RCC 7860 (cell line): ENCODE results near the gene HDAC4.

Source experiments
- DNase-seq: peaks from one replicate; pipeline ENCODE4 v3.0.0-alpha.2; 2015; ENCODE audit warnings: low spot score
- FAIRE-seq: peaks from 2 replicates; lab custom pipeline; 2012; peaks lifted over from hg19 to GRCh38; lab: Jason Lieb, UNC

The HDAC4 gene

GRCh38 chr2:239244625-239245024, 156.2 kb downstream of the HDAC4 start:
- no peak for DNase-seq
- no peak for FAIRE-seq

- FAIRE-seq (no peak), DNase-seq (no peak)
Observed at GRCh38 chr2:239241431-239241960, 159.3 kb downstream of the HDAC4 start.

- FAIRE-seq (no peak), DNase-seq (no peak)
Observed at GRCh38 chr2:239240414-239240881, 160.4 kb downstream of the HDAC4 start.

- DNase-seq (no peak), FAIRE-seq (no peak)
Observed at GRCh38 chr2:239239607-239240413, 161.0 kb downstream of the HDAC4 start.

GRCh38 chr2:239238839-239239606, 161.8 kb downstream of the HDAC4 start:
- no peak for FAIRE-seq
- DNase-seq: no peak

- DNase-seq (no peak), FAIRE-seq (no peak)
Observed at GRCh38 chr2:239238381-239238780, 162.4 kb downstream of the HDAC4 start.

- DNase-seq (no peak), FAIRE-seq (no peak)
Observed at GRCh38 chr2:239236808-239237205, 164.0 kb downstream of the HDAC4 start.

GRCh38 chr2:239236043-239236807, 164.6 kb downstream of the HDAC4 start:
- FAIRE-seq: no peak

GRCh38 chr2:239235311-239235710, 165.5 kb downstream of the HDAC4 start:
- FAIRE-seq (no peak), DNase-seq (no peak)

More at GRCh38 chr2:239236043-239236807, 164.6 kb downstream of the HDAC4 start:
- no peak for DNase-seq

- DNase-seq (no peak), FAIRE-seq (no peak)
Observed at GRCh38 chr2:239234191-239235175, 166.3 kb downstream of the HDAC4 start.

GRCh38 chr2:239233576-239233975, 167.2 kb downstream of the HDAC4 start:
- FAIRE-seq (no peak), DNase-seq (no peak)

GRCh38 chr2:239232195-239232578, 168.6 kb downstream of the HDAC4 start:
- no peak for FAIRE-seq
- no peak for DNase-seq

- DNase-seq (no peak), FAIRE-seq (no peak)
Observed at GRCh38 chr2:239231231-239232194, 169.3 kb downstream of the HDAC4 start.

- DNase-seq (no peak), FAIRE-seq (no peak)
Observed at GRCh38 chr2:239230318-239231052, 170.3 kb downstream of the HDAC4 start.

GRCh38 chr2:239229545-239230279, 171.1 kb downstream of the HDAC4 start:
- FAIRE-seq: no peak
- DNase-seq: no peak

GRCh38 chr2:239227661-239228371, 173.0 kb downstream of the HDAC4 start:
- no peak for FAIRE-seq
- DNase-seq: no peak
